IMR-90 (cell line): ENCODE data around the gene NFKBIA. TPM values are rescaled to one million over a fixed set of nuclear protein-coding genes. Genes with fewer than 3 reads are reported as not detected.

Source experiments
- ATAC-seq: fragments of 200-7000 bp; cut with Tn5 transposase; 2 replicates; pipeline ENCODE4 v1.9.1; 2020; ENCODE audit warnings: low read depth, mild to moderate bottlenecking, moderate library complexity
- BruUV-seq: library from RNA; stranded (reverse); fragments of 400-500 nt; replicated peaks from 2 replicates; lab custom pipeline; 2021; lab: Mats Ljungman, UMichigan
- CTCF ChIA-PET: fragments of 300-600 bp; formaldehyde crosslinking; extraction: SDS; loops from one replicate; lab custom pipeline; 2021; ENCODE audit warnings: antibody characterized with exemption; lab: Yijun Ruan, JAX
- POLR2A ChIA-PET: fragments of 300-600 bp; sonication (Branson Sonifier 250); formaldehyde crosslinking; loops from one replicate; lab custom pipeline; 2022; ENCODE audit warnings: antibody characterized with exemption; ENCODE audit not compliant: unreplicated experiment; lab: Charles Lee
- DNase-seq: peaks from one replicate; pipeline ENCODE4 v3.0.0; 2013
- H2AFZ ChIP-seq: replicated peaks from 2 replicates; pipeline ENCODE3; 2013; ENCODE audit warnings: low read length, mild to moderate bottlenecking; ENCODE audit not compliant: poor library complexity
- H2AK5ac ChIP-seq: 2 replicates; pipeline ENCODE4 v1.6.1; 2013; ENCODE audit warnings: low read depth, low read length, inconsistent platforms
- H2AK9ac ChIP-seq: replicated peaks from 2 replicates; pipeline ENCODE3; 2013; ENCODE audit warnings: mild to moderate bottlenecking, low read depth, low read length, moderate library complexity; ENCODE audit not compliant: poor library complexity
- H2BK120ac ChIP-seq: 2 replicates; pipeline ENCODE4 v1.6.1; 2013; ENCODE audit warnings: low read depth, low read length, inconsistent platforms
- H2BK15ac ChIP-seq: 3 replicates; pipeline ENCODE4 v1.6.1; 2013; ENCODE audit warnings: low read depth, low read length, inconsistent platforms
- H2BK20ac ChIP-seq: 2 replicates; pipeline ENCODE4 v1.6.1; 2013; ENCODE audit warnings: low read depth, mild to moderate bottlenecking, inconsistent platforms, low read length, moderate library complexity
- H2BK5ac ChIP-seq: 2 replicates; pipeline ENCODE4 v1.6.1; 2013; ENCODE audit warnings: mild to moderate bottlenecking, low read depth, low read length, inconsistent platforms; ENCODE audit not compliant: poor library complexity, severe bottlenecking
- H3K14ac ChIP-seq: replicated peaks from 2 replicates; pipeline ENCODE4 v1.6.1; 2013; ENCODE audit warnings: low read depth, low read length, inconsistent platforms
- H3K18ac ChIP-seq: 2 replicates; pipeline ENCODE4 v1.6.1; 2013; ENCODE audit warnings: low read depth, low read length, control low read depth
- H3K23ac ChIP-seq: 2 replicates; pipeline ENCODE4 v1.6.1; 2013; ENCODE audit warnings: low read depth, low read length, inconsistent platforms
- H3K27ac ChIP-seq: 2 replicates; pipeline ENCODE4 v1.5.1; 2013; ENCODE audit warnings: mild to moderate bottlenecking, control low read depth, low read length; ENCODE audit not compliant: insufficient read depth
- H3K27me3 ChIP-seq: 2 replicates; pipeline ENCODE4 v1.6.1; 2013; ENCODE audit warnings: low read length; ENCODE audit not compliant: control insufficient read depth, insufficient read depth
- H3K36me3 ChIP-seq: 2 replicates; pipeline ENCODE4 v1.6.1; 2013; ENCODE audit warnings: low read length, mixed read lengths; ENCODE audit not compliant: control insufficient read depth, insufficient read depth
- H3K4ac ChIP-seq: 2 replicates; pipeline ENCODE4 v1.6.1; 2013; ENCODE audit warnings: low read depth, low read length, inconsistent platforms
- H3K4me1 ChIP-seq: 2 replicates; pipeline ENCODE4 v1.6.1; 2013; ENCODE audit warnings: low read length, mixed read lengths; ENCODE audit not compliant: control insufficient read depth, insufficient read depth
- H3K4me2 ChIP-seq: 2 replicates; pipeline ENCODE4 v1.6.1; 2013; ENCODE audit warnings: low read depth, mild to moderate bottlenecking, control low read depth, low read length, moderate library complexity
- H3K4me3 ChIP-seq: 2 replicates; pipeline ENCODE4 v1.5.1; 2013; ENCODE audit warnings: low read depth, mild to moderate bottlenecking, control low read depth, low read length, moderate library complexity; ENCODE audit not compliant: insufficient read depth
- H3K56ac ChIP-seq: 2 replicates; pipeline ENCODE4 v1.6.1; 2013; ENCODE audit warnings: low read length, inconsistent platforms; ENCODE audit not compliant: insufficient read depth; ENCODE audit errors: extremely low read depth
- H3K79me1 ChIP-seq, 2 experiments: 2 replicates each; pipeline ENCODE4 v1.6.1; 2013; ENCODE audit warnings: low read length in 2 of 2, inconsistent platforms in 1 of 2, low read depth in 1 of 2
- H3K9ac ChIP-seq: 2 replicates; pipeline ENCODE4 v1.6.1; 2013; ENCODE audit warnings: low read depth, low read length, control low read depth
- H3K9me1 ChIP-seq: 2 replicates; pipeline ENCODE4 v1.6.1; 2013; ENCODE audit warnings: low read length, inconsistent platforms; ENCODE audit not compliant: insufficient read depth
- H3K9me3 ChIP-seq: 2 replicates; pipeline ENCODE4 v1.6.1; 2013; ENCODE audit warnings: low read length; ENCODE audit not compliant: control insufficient read depth, insufficient read depth
- H4K20me1 ChIP-seq: 2 replicates; pipeline ENCODE4 v1.6.1; 2013; ENCODE audit warnings: low read length, inconsistent platforms; ENCODE audit not compliant: insufficient read depth
- H4K5ac ChIP-seq: 2 replicates; pipeline ENCODE4 v1.6.1; 2013; ENCODE audit warnings: mild to moderate bottlenecking, low read depth, low read length, control low read depth
- H4K8ac ChIP-seq, 2 experiments: 2 replicates each; pipeline ENCODE4 v1.6.1; 2013; ENCODE audit warnings: low read depth in 2 of 2, low read length in 2 of 2, control low read depth in 1 of 2, inconsistent platforms in 1 of 2
- H4K91ac ChIP-seq: 2 replicates; pipeline ENCODE4 v1.6.1; 2013; ENCODE audit warnings: low read depth, low read length, inconsistent platforms; ENCODE audit not compliant: insufficient read depth
- BHLHE40 ChIP-seq: fragments of 150-350 bp; IDR thresholded peaks from 2 replicates; pipeline ENCODE4 v1.6.1; 2016; ENCODE audit warnings: mild to moderate bottlenecking, low read depth, low read length
- CEBPB ChIP-seq: IDR thresholded peaks from 2 replicates; pipeline ENCODE4 v1.6.1; 2012; ENCODE audit warnings: low read depth, low read length, improper control_type of control experiment
- CHD1 ChIP-seq: IDR thresholded peaks from 2 replicates; pipeline ENCODE4 v1.6.1; 2012; ENCODE audit warnings: low read depth, low read length, improper control_type of control experiment
- FOS ChIP-seq: fragments of 150-350 bp; IDR thresholded peaks from 2 replicates; pipeline ENCODE4 v1.6.1; 2016; ENCODE audit warnings: low read depth, low read length
- MAFK ChIP-seq: IDR thresholded peaks from 2 replicates; pipeline ENCODE4 v1.6.1; 2012; ENCODE audit warnings: low read depth, low read length, improper control_type of control experiment
- MAZ ChIP-seq: IDR thresholded peaks from 2 replicates; pipeline ENCODE4 v1.6.1; 2012; ENCODE audit warnings: low read depth, mild to moderate bottlenecking, low read length, improper control_type of control experiment, moderate library complexity, borderline replicate concordance
- MXI1 ChIP-seq: IDR thresholded peaks from 2 replicates; pipeline ENCODE4 v1.6.1; 2012; ENCODE audit warnings: low read depth, mild to moderate bottlenecking, low read length, moderate library complexity, borderline replicate concordance
- NFE2L2 ChIP-seq: fragments of 150-350 bp; IDR thresholded peaks from 2 replicates; pipeline ENCODE4 v1.6.1; 2016; ENCODE audit warnings: low read depth, mild to moderate bottlenecking, low read length
- POLR2A ChIP-seq: IDR thresholded peaks from 2 replicates; pipeline ENCODE4 v1.6.1; 2012; ENCODE audit warnings: mild to moderate bottlenecking, low read depth, low read length
- RAD21 ChIP-seq: IDR thresholded peaks from 2 replicates; pipeline ENCODE4 v1.6.1; 2012; ENCODE audit warnings: low read length, improper control_type of control experiment
- RCOR1 ChIP-seq: IDR thresholded peaks from 2 replicates; pipeline ENCODE4 v1.6.1; 2012; ENCODE audit warnings: mild to moderate bottlenecking, low read length, improper control_type of control experiment; ENCODE audit not compliant: insufficient replicate concordance
- RFX5 ChIP-seq: IDR thresholded peaks from 2 replicates; pipeline ENCODE4 v1.8.0; 2012; ENCODE audit warnings: low read depth, mild to moderate bottlenecking, low read length, moderate library complexity
- SMC3 ChIP-seq: fragments of 150-350 bp; IDR thresholded peaks from 2 replicates; pipeline ENCODE4 v1.6.1; 2016; ENCODE audit warnings: low read depth, mild to moderate bottlenecking, antibody characterized with exemption, low read length, moderate library complexity
- WGBS, 2 experiments: methylation state at CpG; one replicate each; pipeline versions ENCODE4 v1.1.5 to v1.1.7; 2013; ENCODE audit warnings: missing lambda C conversion rate in 2 of 2; ENCODE audit not compliant: insufficient read length in 1 of 2; ENCODE audit errors: extremely low coverage in 2 of 2; 5-methylcytosine and 5-hydroxymethylcytosine counted together
- dilution Hi-C: fragments of 300-500 bp; cut with HindIII; formaldehyde crosslinking; loops from one replicate; pipeline ENCODE4 v1.14.3; 2018; ENCODE audit warnings: low sequenced_read_pairs; ENCODE audit not compliant: unreplicated experiment
- in situ Hi-C: fragments of 300-500 bp; cut with MboI; formaldehyde crosslinking; loops from 3 replicates; pipeline ENCODE4 v1.14.3; 2019; ENCODE audit warnings: low sequenced_read_pairs, inconsistent platforms, mixed read lengths
- intact Hi-C: fragments of 100-400 bp; cut with micrococcal nuclease; formaldehyde crosslinking; loops from 2 replicates; pipeline ENCODE4 v1.10.0; 2022
- polyA plus RNA-seq, 3 experiments: library from polyadenylated mRNA; depleted of rRNA; stranded (reverse); fragments of >200 nt; gene quantifications; 2 replicates each; pipeline ENCODE4 v1.2.3, GENCODE V29; 2012; ENCODE audit warnings: low replicate concordance in 1 of 3
- total RNA-seq: library from RNA; depleted of rRNA; stranded (reverse); fragments of >200 nt; gene quantifications from 2 replicates; pipeline ENCODE4 v1.2.3, GENCODE V29; 2012
- TF ChIP-seq, protein P1 (sequence below): fragments of 150-350 bp; IDR thresholded peaks from 2 replicates; pipeline ENCODE4 v1.6.1; 2017; ENCODE audit warnings: mild to moderate bottlenecking, antibody characterized with exemption, low read length, low read depth
- TF ChIP-seq, protein P2 (sequence below): fragments of 150-350 bp; IDR thresholded peaks from 2 replicates; pipeline ENCODE4 v1.6.1; 2016; ENCODE audit warnings: low read depth, mild to moderate bottlenecking, low read length, moderate library complexity, borderline replicate concordance
- TF ChIP-seq, protein P3 (sequence below): conservative IDR thresholded peaks from 2 replicates; pipeline ENCODE4 v1.5.1; 2012; ENCODE audit warnings: mild to moderate bottlenecking, low read depth, low read length, improper control_type of control experiment

The NFKBIA gene
- total and polyA plus RNA-seq, 2 of the 4 experiments (the other 2 are of a cell fraction) = 71.1 to 97.1 TPM

DNA sequence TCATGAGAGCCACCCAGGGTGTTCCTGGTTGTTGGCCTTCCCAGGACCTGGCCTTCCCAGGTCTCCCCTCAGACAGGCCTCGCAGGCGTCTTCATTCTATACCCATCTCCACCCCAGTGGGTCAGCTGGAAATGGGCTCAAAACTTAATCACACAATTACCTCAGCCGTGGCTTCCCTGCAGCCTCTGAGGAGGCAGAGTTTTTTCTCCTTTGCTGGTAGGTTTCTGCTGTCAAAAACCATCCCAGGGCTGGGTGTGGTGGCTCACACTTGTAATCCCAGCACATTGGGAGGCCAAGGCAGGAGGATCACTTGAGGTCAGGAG lies 13.2 kb downstream of the NFKBIA start:
- no peak overlapping the region for H3K23ac ChIP-seq
- H3K9ac ChIP-seq = no peak overlapping the region
- H3K4me3 ChIP-seq = no peak overlapping the region
- H4K8ac ChIP-seq = no peak overlapping the region
- in situ Hi-C loops = no loop called here
- H2BK5ac ChIP-seq = no peak overlapping the region
- POLR2A ChIA-PET = interaction anchor here (0.5 kb wide), 1 partner anchor 43 kb away, joined by 3 read pairs; no protein-coding TSS in a partner anchor
- no peak overlapping the region for H3K4me2 ChIP-seq
- no peak overlapping the region for H4K5ac ChIP-seq
- H3K9me1 ChIP-seq = peaks cover 4% of the 10 kb centered on the region; the same call in 1 of the 2 replicates
- no peak overlapping the region for H4K91ac ChIP-seq
- no peak overlapping the region for H2AK5ac ChIP-seq
- intact Hi-C loops = no loop called here
- no peak overlapping the region for H2BK120ac ChIP-seq
- no peaks in the 10 kb centered on the region for H3K79me1 ChIP-seq
- peak overlapping the region; percentile 54; the same call in 1 of the 2 replicates for H3K4ac ChIP-seq
- no TSS peak for BruUV-seq
- TF ChIP-seq BHLHE40 (no peak), RAD21 (no peak), NFE2L2 (no peak), FOS (no peak), POLR2A (no peak), MXI1 (no peak), RCOR1 (no peak), RFX5 (no peak), MAFK (no peak), MAZ (no peak), CHD1 (no peak), SMC3 (no peak), CEBPB (no peak)
- TF ChIP-seq, protein P1, sequence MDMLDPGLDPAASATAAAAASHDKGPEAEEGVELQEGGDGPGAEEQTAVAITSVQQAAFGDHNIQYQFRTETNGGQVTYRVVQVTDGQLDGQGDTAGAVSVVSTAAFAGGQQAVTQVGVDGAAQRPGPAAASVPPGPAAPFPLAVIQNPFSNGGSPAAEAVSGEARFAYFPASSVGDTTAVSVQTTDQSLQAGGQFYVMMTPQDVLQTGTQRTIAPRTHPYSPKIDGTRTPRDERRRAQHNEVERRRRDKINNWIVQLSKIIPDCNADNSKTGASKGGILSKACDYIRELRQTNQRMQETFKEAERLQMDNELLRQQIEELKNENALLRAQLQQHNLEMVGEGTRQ = no peak
- TF ChIP-seq, protein P2, sequence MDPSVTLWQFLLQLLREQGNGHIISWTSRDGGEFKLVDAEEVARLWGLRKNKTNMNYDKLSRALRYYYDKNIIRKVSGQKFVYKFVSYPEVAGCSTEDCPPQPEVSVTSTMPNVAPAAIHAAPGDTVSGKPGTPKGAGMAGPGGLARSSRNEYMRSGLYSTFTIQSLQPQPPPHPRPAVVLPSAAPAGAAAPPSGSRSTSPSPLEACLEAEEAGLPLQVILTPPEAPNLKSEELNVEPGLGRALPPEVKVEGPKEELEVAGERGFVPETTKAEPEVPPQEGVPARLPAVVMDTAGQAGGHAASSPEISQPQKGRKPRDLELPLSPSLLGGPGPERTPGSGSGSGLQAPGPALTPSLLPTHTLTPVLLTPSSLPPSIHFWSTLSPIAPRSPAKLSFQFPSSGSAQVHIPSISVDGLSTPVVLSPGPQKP = no peak
- TF ChIP-seq, protein P3, sequence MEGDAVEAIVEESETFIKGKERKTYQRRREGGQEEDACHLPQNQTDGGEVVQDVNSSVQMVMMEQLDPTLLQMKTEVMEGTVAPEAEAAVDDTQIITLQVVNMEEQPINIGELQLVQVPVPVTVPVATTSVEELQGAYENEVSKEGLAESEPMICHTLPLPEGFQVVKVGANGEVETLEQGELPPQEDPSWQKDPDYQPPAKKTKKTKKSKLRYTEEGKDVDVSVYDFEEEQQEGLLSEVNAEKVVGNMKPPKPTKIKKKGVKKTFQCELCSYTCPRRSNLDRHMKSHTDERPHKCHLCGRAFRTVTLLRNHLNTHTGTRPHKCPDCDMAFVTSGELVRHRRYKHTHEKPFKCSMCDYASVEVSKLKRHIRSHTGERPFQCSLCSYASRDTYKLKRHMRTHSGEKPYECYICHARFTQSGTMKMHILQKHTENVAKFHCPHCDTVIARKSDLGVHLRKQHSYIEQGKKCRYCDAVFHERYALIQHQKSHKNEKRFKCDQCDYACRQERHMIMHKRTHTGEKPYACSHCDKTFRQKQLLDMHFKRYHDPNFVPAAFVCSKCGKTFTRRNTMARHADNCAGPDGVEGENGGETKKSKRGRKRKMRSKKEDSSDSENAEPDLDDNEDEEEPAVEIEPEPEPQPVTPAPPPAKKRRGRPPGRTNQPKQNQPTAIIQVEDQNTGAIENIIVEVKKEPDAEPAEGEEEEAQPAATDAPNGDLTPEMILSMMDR = no peak
- H2AFZ ChIP-seq = peak overlapping the region; percentile 47
- H3K9me3 ChIP-seq = no peaks in the 10 kb centered on the region
- no peak overlapping the region for H3K27ac ChIP-seq
- dilution Hi-C loops = no loop called here
- no peaks in the 10 kb centered on the region for H3K36me3 ChIP-seq
- no peak overlapping the region for H3K56ac ChIP-seq
- no peak for ATAC-seq
- no peaks in the 10 kb centered on the region for H3K27me3 ChIP-seq
- H3K14ac ChIP-seq = peak overlapping the region; percentile 57; the same call in 1 of the 2 replicates
- no peaks in the 10 kb centered on the region for H4K20me1 ChIP-seq
- CTCF ChIA-PET = no interaction called here
- no CpG with 5 or more reads among the region's 3 CpGs for WGBS, 2 experiments
- no peak overlapping the region for H3K18ac ChIP-seq
- no peak overlapping the region for H2AK9ac ChIP-seq
- H3K4me1 ChIP-seq = peaks cover 9% of the 10 kb centered on the region
- H2BK20ac ChIP-seq = no peak overlapping the region
- DNase-seq = no peak
- peak overlapping the region; percentile 80; the same call in 1 of the 3 replicates for H2BK15ac ChIP-seq
